GM21576 (cell line): ENCODE measurements around the gene PELO.

ENCODE experiments used
- ATAC-seq: cut with Tn5 transposase; IDR thresholded peaks from one replicate; pipeline ENCODE4 v1.9.1; 2021; ENCODE audit warnings: mild to moderate bottlenecking, moderate library complexity; ENCODE audit not compliant: unreplicated experiment

PELO gene

GRCh38 chr5:52825826-52826225, 38.1 kb downstream of the PELO start:
- ATAC-seq: peak; percentile 97

- ATAC-seq: no peak
These were observed 40.1 kb downstream of the PELO start for GRCh38 chr5:52827815-52828214.

- ATAC-seq: no peak
These were observed 41.9 kb downstream of the PELO start for GRCh38 chr5:52829664-52830063.

GRCh38 chr5:52830650-52831049, 42.9 kb downstream of the PELO start:
- no peak for ATAC-seq

- ATAC-seq: no peak
These were observed 44.2 kb downstream of the PELO start for GRCh38 chr5:52831786-52832511.

- no peak for ATAC-seq
These were observed 46.6 kb downstream of the PELO start for GRCh38 chr5:52834320-52834719.

GRCh38 chr5:52837068-52837467, 49.4 kb downstream of the PELO start:
- no peak for ATAC-seq
